Activated CD8-positive, alpha-beta memory T cell treated with anti-CD3 and anti-CD28 coated beads for 48 hours (primary cell): Measurements from ENCODE around the gene CCNI2.

Experiments used
- DNase-seq, 3 experiments: peaks; one replicate each; pipeline ENCODE4 v3.0.0-alpha.2; 2020; ENCODE audit warnings: low read depth in 2 of 3, low spot score in 2 of 3

CCNI2 gene

DNA sequence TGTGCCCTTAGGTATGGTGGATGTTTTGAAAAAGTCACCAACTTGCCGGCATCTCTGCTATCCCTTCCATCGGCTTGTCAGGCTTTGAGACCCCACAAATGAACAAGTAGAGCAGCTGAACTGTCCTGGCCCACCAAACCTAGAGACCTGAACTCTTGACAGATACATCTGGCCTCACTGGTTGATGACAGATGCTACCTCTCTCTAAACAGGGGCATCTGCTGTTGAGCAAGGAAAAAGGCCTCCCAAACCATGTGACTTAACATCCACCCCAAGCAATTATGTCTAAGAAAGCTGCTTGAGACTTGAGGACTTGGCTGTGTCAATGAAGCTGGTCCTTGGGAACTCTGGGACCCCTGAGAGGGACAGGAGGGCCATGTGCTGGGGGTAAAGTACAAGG, 2.3 kb downstream of the CCNI2 start:
- DNase-seq = no peak

DNA sequence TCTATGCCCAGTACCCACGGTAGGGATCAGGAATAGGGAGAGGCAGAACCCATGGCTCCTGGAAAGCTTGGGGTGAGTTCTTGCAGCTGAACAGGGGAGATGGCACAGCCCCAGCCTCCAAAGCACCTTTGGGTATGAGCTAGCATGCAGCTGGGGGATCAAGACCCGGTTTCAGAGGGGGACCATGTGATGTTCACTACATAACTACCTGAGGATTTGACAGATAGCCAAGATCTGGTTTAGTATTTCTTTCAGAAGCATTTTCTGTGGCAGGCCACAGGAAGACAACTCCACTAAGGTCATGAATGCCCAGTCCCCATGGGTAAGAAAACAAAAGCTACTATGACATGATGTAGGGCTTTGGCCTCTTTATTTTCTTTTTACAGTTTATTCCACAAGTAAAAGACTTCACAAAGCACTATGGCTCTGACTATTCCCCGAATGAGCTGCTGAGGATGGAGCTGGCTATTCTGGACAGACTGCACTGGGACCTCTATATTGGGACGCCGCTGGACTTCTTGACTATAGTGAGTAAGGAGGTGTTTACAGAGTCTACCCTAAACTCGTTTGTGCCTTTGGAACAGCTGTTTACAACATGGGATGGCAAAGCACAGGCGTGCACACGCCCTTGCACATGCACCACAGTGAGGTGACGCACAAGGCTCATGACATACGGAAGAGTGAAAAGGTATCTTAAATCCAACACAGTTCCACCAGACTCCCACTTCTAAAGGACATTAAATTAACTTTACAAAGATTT, 3.4 kb downstream of the CCNI2 start:
- DNase-seq = no peak

DNA sequence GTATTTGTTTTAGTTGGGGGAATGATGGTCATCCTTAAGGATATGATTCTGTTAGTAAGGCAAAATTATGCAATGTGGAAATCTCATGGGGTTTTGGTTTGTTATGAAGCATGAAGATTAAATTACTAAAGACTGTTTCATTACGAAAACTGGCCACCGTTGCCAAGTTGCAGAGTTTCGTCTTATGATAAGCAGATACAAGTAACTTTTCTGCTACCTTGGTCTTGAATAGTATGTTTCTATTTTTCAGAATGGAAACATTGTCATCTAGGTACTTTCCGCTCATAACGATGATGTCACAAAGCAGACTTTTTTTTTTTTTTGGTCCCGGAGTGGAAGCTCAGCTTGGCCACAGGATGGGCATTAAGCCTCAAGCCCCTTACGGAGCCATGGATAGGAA, 4.2 kb downstream of the CCNI2 start:
- DNase-seq = no peak

DNA sequence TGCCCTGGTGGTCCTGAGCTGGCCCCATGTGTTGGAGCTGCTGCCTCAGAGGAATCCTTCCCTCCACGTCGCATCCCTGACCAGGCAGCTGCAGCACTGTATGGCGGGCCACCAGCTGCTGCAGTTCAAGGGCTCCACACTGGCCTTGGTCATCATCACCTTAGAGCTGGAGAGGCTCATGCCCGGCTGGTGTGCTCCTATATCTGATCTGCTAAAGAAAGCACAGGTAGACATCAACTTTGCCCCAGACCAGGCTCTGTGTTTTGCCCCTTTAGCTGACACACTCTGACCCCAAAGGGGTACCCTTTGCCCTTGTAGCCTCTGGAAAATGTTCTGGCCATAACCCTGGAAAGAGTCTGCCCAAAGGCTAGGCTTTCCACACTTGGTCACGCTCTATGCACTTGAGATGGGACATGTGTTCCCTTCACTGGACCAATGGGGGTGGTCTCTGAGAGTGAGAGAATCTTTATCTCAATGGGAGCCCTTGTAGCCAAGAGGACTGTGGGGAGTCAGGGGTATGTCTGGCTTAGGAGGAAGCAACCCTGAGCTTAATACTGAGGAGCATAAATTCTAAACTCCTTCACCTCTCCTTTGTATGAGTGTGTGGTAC, 4.8 kb downstream of the CCNI2 start:
- no peak for DNase-seq

DNA sequence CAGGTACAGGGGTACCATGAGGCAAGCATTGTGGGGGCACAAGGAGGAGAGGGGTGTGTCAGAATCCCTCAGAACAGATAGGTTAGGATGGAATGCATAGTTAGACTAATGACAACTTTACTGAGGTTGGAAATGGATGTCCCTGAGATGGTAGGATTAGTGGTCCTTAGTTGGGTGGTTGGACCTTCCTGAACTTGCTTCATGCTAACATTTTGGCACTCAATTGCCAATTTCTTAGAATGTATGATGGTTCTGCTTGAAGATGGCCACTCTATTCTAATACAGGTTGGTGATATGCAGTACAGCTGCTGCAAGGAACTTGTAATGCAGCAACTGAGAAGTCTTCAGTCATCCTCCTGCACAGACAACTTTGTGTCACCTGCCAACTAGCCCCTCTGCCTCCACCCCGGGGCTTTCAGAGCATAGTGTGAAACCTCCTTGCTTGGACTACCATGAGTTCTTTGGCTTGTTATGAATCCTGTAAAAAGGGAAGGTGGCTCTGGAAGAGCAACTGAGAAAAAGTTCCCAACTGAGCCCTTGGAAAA, 5.4 kb downstream of the CCNI2 start:
- DNase-seq = no peak

DNA sequence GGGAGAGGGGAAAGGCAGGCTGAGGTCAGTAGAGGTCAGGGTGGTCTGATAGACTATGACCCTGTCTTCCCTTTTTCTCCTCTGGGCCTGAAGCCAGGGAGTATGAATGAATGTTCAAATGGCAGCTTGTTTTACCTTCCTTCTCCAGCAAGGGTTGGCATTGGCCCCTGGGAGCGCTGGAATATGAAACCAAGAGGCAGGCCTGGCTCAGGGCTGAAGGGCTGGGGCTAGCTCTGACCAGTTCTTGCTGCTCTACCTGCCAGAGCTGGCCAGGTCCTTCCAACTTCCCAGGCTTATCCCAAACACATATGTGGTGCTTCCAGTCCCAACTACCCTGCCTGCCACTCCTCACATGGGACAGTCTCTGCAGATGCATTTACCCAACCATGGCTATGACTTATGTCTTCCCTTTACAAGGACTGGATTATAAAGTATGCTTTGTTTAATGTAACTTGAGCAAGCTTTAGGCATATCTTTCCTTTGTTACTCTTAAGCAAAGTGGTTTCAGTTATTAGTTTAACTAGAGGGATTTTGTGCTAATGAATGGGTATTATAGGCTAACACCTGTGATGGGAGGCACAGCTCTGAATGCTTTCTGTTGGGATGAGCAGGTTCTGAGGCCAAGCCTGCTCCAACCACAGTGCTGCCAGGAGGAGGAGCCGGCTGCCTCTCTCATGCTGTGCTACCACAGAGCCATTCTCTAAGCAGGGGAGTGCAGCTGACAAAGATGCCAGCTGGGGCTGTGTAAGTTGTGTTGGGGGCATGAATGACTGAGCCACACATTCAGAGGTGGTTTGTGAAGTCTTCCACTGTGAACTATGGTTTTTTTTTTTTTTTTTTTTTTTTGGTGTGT, 6.1 kb downstream of the CCNI2 start:
- DNase-seq = no peak

DNA sequence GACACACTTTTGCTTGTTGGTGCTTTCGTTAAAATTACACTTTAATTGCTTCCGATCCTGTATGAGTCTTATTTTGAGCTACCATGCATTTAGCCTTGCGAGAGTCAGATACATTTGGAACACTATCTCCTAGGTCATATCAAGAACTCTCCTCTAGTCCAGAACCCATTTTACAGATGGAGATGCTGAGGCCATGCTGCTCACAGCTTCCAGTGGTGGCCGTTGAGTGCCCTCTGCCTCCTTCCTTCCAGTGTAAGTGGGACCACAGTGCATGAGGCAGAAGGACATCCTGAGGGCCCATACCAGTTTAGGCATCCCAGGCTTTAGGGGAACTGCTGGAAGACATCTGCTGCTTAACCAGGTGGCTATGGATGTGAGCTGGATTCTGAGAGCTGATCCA, 6.9 kb downstream of the CCNI2 start:
- no peak for DNase-seq

DNA sequence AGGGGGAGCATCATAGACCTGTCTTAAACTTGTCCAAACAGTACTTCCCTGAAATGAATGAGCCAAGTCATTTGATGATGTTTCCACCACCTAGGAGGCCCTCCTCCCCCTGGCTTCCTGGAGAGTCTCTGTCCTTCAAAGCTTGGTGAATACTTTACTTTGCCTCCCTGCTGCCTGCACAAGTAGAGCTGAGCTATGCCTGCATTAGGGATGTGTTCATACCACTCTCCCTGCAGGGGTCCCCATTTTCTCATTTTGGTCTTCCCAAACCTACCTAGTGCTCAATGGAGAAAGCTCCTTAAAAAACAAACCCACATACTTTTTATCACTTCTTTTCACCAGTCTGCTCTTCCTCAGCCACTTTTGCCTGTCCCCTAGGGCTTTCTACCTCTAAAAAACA, 7.7 kb downstream of the CCNI2 start:
- no peak for DNase-seq

DNA sequence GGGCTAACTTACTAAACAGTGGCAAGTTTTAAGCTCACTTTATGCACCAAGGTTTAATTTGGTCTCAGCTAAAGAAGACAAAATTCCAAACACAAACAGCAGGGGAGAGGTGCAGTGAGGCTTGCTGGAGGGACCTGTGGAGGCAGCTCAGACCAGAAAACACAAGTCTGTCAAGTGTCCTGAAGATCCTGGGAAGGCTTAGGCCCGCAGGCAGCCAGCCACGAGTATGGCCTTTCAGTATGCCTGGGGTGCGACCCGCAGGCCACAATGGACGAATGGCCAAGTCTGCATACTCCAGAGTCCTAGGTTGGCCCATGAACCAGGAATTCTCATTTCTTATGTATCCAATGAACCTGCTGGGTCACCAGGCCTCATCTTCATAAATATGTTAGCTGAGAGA, 9.3 kb downstream of the CCNI2 start:
- no peak for DNase-seq

DNA sequence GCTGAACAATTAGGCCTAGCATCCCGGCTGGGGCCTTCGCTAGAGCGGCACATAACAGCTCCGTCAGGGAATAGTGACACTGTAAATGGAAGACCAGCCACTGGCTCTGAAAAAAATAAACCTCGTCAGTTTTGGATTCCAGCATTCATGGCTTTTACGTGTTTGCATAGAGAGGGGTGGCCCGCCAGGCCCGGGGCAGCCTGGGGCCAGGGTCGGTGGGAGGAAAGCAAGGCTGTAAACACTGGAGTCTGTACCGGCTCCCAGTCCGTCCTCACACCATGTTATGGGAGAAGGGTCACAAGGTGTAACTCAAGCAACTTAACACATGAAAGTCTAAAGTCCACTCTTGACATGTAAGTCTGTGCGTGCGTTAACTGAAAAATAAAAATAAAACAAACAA, 11.2 kb downstream of the CCNI2 start:
- DNase-seq = no peak

DNA sequence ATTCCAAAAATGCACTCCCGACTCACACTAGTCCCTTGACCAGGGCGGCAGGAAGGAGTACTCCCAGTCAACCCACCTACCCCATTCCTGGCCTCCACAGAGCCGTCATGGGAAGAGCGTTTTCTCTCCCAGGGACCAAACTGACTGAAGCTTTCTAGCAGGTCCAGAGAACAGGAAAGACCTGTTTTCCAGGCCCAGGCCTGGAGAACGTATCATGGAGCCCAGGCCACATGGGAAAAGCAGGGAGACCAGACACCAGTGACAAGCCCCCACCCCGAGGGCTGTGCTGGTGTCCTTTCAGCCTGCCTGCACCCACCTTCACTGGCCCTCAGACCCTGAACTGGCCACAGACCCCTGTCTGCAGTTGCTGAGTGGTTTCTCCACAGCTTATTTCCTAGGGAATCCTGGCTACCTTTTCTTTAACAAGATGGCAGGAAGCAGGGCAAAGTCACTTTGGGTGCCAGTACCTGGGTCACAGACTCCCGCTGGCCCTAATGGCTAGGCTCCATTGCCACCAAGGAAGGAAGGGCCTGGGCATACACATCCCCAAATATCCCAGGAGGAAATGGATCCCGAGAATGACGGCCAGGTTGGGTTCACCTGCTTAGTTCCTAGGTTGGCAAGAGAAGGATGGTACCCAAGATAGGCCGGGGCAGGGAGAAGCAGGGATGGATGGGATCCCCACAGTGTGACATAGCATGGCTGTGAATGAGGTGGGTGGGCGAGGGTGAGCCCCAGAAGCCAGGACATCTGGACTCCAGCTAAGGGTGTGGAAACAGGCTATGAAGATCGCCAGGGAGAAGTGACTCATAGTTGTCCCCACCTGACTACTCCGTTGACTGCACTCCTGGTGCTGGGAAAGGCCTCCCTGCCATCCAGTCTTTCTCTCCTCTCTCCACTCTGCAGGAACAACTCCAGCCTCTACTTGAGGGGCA, 12.2 kb downstream of the CCNI2 start:
- no peak for DNase-seq

DNA sequence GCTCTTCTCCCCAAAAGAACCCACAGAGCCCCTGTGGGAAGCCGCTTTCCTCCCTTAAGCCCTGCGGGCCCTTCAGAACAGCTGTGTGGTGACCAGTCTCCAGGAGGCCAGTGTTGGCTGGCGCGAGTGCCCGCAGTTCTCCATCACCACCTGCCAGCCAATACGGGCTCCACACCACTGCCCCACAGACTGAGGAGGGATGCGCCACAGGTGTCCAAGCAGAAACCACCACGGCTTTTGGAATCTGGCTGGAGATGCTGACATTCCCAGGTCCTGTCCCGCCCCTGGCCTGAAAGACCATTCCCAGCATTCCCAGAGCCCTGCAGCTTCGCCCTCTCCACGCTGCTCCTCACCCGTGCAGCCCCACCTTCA, 12.8 kb downstream of the CCNI2 start:
- DNase-seq = no peak

DNA sequence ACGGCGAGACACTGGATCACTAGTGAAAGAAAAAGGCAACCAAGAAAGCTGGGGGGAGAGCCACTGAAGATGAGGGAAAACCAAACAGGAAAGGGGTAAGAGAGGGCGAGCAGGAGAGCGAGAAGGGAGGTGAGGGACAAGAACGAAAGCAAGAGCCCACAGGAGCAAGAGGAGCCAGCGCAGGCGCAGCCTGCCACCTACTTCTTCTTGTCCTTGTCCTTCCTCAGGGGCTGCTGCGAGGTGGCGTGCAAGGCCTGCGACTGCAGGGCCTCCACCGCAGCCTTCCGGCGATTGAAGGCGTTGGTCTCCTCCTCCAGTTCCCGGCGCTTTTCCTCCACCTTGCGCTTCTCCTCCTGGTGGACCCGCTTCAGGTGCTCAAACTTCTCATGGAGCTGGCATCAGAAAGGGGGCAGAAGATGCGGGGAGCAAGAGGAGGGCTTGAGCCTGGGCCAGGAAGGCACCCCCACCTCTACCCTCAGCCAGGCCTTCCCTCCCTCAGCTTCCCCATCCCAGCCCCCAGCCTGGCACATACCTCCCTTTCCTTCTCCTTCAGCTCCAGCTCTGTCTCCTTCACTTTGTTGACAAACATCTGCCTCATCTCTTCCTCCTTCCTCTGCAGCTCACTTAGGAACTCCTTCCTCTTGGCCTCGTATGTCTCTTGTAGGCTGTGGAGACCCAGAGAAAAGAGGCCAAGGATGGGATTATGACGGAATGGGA, 13.5 kb downstream of the CCNI2 start:
- DNase-seq = no peak

DNA sequence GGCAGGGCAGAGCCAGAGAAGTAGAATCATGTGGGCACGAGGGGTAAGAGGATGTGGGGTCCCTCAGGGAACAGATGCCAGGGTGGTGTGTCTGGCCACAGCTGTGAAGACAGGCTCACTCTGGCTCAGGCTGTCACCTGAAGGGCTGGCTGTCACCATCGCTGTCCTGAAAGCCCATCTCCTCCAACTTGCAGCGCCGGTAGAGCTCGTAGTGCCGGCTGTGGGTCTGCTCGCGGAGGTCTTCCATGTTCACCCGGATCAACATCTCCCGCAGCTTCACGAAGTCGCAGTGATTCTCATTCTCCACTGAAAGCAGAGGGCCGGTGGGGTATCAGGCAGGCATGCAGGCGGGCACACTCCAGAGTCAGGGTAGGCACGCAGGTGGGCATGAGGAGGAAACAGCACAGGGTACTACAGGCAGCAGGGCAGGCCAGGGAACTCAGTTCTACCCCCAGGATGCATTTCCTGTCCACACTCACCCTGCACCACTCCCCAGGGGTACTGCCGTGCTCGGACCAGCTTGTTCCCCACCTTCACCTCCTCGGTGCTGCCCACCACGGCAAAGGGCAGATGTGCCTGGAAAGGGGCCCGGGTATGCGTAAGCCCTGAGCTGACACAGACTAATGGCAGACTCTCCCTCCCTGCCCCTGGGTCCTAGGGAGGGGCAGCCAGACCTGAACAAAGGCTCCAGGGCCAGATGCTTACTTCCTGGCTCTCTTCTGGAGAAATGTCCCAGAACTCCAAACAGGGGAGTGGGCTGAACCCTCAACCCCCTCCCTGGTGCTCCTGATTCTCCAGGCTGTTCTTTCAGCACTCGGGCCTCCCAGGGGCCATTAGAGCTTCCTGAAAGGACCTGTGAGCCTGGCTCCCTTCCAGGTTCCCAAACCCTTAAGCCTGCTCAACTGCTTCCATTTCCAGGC, 14.4 kb downstream of the CCNI2 start:
- DNase-seq = no peak

DNA sequence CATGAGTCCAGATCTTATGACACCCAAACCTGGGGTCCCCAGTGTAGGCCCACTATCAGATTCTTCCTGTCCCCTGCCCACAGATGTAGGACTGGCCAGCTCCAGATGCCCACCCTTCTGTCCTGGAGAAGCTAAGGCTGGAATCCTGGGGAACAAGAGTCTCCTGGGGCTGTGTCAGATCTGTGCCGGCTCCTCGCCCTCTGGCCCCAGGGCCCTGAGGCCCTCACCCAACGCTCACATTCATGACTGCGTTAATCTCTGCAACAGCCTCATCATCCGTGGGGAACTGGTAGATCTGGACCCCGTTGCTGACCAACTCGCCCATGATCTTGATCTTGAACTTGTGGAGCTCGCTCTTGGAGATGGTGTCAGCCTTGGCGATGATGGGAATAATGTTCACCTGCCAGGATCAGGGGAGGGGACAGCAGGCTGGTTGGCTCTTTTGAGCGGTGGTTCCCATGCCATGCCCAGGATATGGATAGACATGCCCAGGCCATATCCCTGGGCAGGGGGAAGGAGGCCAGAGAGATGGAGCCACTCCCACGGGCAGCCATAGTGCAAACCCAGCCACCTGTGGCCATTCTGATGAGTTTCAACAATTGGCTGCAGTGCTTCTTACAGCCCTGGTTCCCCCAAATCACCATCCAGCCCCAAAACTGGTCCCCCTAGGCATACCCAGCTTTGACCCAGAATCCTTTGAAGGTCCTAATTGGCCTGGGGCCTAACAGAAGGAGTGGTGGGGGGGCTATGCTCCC, 15.2 kb downstream of the CCNI2 start:
- DNase-seq = no peak

DNA sequence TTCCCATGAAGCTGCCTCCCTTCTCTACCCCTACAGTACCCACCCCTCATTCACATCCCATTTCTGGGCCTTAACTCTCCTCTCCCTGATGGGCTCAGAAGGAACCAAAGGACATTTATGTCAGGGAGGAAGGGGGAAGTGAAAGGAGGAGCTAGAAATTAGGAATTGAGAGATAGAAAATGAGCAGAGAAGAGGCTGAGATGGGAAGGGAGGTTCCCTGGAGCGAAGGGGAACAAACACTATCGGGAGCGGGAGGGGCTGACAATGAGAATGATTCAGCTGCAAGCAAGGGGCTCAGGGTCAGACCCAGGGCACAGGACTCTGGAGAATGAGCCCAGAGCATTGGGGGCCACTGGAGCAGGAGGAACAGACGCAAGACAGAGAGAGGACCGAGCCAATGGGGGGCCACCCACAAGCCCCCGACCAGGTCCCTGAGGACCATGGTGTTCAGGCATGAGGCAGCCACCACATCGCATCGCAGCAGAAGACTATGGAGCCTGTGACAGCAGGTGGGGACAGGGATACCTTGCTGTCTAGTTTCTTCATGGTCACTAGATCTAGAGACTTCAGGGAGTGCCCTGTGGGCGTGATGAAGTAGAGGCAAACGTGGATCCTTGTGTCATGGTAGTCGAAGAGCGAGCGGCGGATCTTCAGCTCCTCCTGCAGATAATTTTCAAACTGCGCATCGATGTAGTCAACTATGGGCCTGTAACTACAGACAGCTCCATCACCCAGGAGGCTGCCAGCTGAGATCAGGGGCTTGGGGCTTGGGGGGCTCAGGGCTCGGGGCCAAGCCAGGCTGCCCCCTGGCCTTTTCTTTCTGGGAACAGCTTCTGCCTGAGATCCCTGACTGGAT, 16.2 kb downstream of the CCNI2 start:
- no peak for DNase-seq

DNA sequence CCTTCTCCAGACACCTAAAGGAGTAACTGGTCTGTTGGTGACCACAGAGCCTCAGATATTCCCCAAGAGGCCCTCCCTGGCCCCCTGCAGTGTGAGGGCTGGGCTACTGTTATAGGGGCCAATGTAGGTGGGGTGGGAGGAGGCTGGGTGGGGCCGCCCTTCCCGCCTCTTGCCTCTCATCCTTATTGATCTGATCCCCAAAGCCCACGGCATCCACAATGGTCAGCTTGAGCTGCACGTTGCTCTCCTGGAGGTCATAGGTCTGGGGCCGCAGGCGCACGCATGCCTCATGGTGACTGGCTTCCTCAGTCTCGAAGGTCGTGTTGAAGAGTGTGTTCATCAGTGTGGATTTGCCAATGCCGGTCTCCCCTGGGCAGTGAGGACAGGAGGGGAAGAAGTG, 16.8 kb downstream of the CCNI2 start:
- DNase-seq = no peak
